ENCODE data around the gene MYH13. TPM values are rescaled to one million over a fixed set of nuclear protein-coding genes. Genes with fewer than 3 reads are reported as not detected.

The MYH13 gene
- total RNA-seq, 4 donors from 2014 or later, result not detected

DNA sequence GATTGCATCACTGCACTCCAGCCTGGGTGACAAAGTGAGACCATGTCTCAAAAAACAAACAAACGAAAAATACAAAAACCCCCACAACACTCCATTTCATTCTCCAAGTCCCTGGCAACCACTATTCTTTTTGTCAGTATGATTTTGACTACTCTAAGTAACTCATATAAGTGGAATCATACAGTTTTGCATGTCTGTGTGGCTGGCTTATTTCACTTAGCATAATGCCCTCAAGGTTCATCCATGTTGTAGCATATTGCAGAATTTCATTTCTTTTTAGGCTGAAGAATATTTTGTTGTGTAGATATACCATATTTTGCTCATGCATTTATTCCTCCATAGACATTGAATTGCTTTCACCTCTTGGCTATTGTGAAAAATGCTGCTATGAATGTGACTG is 92.7 kb downstream of the MYH13 start:
- peaks cover 21% of the 10 kb centered on the region for H3K27me3 ChIP-seq
- no peaks in the 10 kb centered on the region for H3K36me3 ChIP-seq
- no peak overlapping the region for H3K27ac ChIP-seq
- TF ChIP-seq, protein P1, sequence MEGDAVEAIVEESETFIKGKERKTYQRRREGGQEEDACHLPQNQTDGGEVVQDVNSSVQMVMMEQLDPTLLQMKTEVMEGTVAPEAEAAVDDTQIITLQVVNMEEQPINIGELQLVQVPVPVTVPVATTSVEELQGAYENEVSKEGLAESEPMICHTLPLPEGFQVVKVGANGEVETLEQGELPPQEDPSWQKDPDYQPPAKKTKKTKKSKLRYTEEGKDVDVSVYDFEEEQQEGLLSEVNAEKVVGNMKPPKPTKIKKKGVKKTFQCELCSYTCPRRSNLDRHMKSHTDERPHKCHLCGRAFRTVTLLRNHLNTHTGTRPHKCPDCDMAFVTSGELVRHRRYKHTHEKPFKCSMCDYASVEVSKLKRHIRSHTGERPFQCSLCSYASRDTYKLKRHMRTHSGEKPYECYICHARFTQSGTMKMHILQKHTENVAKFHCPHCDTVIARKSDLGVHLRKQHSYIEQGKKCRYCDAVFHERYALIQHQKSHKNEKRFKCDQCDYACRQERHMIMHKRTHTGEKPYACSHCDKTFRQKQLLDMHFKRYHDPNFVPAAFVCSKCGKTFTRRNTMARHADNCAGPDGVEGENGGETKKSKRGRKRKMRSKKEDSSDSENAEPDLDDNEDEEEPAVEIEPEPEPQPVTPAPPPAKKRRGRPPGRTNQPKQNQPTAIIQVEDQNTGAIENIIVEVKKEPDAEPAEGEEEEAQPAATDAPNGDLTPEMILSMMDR (IDR thresholded peaks at IDR 0.05), result no peak
- TF ChIP-seq POLR2AphosphoS5 (IDR thresholded peaks at IDR 0.05) (no peak), EP300 (IDR thresholded peaks at IDR 0.05) (no peak)
- WGBS, 2 donors (ENCODE audit: low coverage in 1 of 2), result 73 to 83% methylated on average over 1 of the region's 1 CpG
- H3K4me3 ChIP-seq, result no peak overlapping the region
- no peaks in the 10 kb centered on the region for H3K9me3 ChIP-seq
- ATAC-seq, result no peak
- H3K4me1 ChIP-seq, result no peaks in the 10 kb centered on the region

GRCh38 chr17:10278218-10278617 is 94.6 kb downstream of the MYH13 start:
- Histone ChIP-seq H3K4me1 (no peaks in the 10 kb centered on the region), H3K27ac (no peak overlapping the region), H3K4me3 (no peak overlapping the region), H3K36me3 (no peaks in the 10 kb centered on the region), H3K27me3 (peaks cover 21% of the 10 kb centered on the region), H3K9me3 (no peaks in the 10 kb centered on the region)
- TF ChIP-seq EP300 (IDR thresholded peaks at IDR 0.05) (no peak), POLR2AphosphoS5 (IDR thresholded peaks at IDR 0.05) (no peak), POLR2A (IDR thresholded peaks at IDR 0.05) (no peak)
- TF ChIP-seq, protein P1 (IDR thresholded peaks at IDR 0.05), result no peak
- no peak for ATAC-seq
- WGBS, 2 donors (ENCODE audit: low coverage in 1 of 2), result 12 to 69% methylated on average over 3 of the region's 3 CpGs

DNA sequence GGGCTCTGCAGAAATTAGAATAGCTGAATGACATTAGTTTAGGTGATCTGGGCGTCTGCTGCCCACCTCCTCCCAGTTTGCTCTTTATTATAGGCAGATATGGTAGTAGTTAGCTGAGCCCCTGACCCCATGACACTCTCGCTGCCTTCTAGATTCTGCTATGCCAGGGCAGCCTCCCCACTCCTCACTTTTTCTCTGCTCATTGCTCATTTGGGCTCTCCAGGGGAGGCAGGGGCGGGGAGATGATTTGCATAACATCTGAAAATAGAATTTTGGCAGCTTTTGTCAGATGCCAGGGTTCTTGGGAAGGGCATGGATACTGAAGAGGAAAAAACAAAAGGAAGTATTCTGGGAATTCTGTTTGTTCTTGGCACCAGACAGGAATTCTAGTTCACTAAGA is 96.4 kb downstream of the MYH13 start:
- H3K9me3 ChIP-seq, result no peaks in the 10 kb centered on the region
- peaks cover 21% of the 10 kb centered on the region for H3K27me3 ChIP-seq
- no peak overlapping the region for H3K27ac ChIP-seq
- 69% methylated on average over 3 of the region's 3 CpGs; no CpG with 5 or more reads in 1 of the 2 donors for WGBS, 2 donors (ENCODE audit: low coverage in 1 of 2)
- H3K36me3 ChIP-seq, result no peaks in the 10 kb centered on the region
- ATAC-seq, result no peak
- no peaks in the 10 kb centered on the region for H3K4me1 ChIP-seq
- H3K4me3 ChIP-seq, result no peak overlapping the region
- TF ChIP-seq POLR2AphosphoS5 (IDR thresholded peaks at IDR 0.05), result no peak
- TF ChIP-seq EP300 (IDR thresholded peaks at IDR 0.05), result no peak
- no peak for TF ChIP-seq POLR2A (IDR thresholded peaks at IDR 0.05)
- TF ChIP-seq, protein P1 (IDR thresholded peaks at IDR 0.05), result no peak

GRCh38 chr17:10275418-10275817 is 97.4 kb downstream of the MYH13 start:
- TF ChIP-seq POLR2A (IDR thresholded peaks at IDR 0.05), result no peak
- TF ChIP-seq, protein P1 (IDR thresholded peaks at IDR 0.05), result no peak
- TF ChIP-seq EP300 (IDR thresholded peaks at IDR 0.05), result no peak
- TF ChIP-seq POLR2AphosphoS5 (IDR thresholded peaks at IDR 0.05), result no peak
- WGBS, 2 donors (ENCODE audit: low coverage in 1 of 2), result 87% methylated on average over 3 of the region's 8 CpGs; no CpG with 5 or more reads in 1 of the 2 donors

GRCh38 chr17:10271106-10271562 is 101.7 kb downstream of the MYH13 start:
- TF ChIP-seq POLR2A (IDR thresholded peaks at IDR 0.05) (no peak), EP300 (IDR thresholded peaks at IDR 0.05) (no peak)
- no peak overlapping the region for H3K27ac ChIP-seq
- H3K36me3 ChIP-seq, result no peaks in the 10 kb centered on the region
- 54 to 62% methylated on average over 3 of the region's 3 CpGs for WGBS, 2 donors (ENCODE audit: low coverage in 1 of 2)
- peaks cover 8% of the 10 kb centered on the region for H3K27me3 ChIP-seq
- no peak overlapping the region for H3K4me3 ChIP-seq
- no peaks in the 10 kb centered on the region for H3K9me3 ChIP-seq
- peak; percentile 28 for ATAC-seq
- no peaks in the 10 kb centered on the region for H3K4me1 ChIP-seq

More at GRCh38 chr17:10275418-10275817, 97.4 kb downstream of the MYH13 start:
- Histone ChIP-seq H3K4me3 (no peak overlapping the region), H3K27me3 (peaks cover 21% of the 10 kb centered on the region), H3K36me3 (no peaks in the 10 kb centered on the region), H3K4me1 (no peaks in the 10 kb centered on the region), H3K27ac (no peak overlapping the region), H3K9me3 (no peaks in the 10 kb centered on the region)
- ATAC-seq, result no peak
